HFF-Myc (cell line): ENCODE data around the gene NR1D2.

Experiments
- DNase-seq: peaks from one replicate; pipeline ENCODE4 v3.0.0-alpha.2; 2011; ENCODE audit warnings: low read depth; ENCODE audit errors: extremely low read depth
- H3K4me3 ChIP-seq: replicated peaks from 2 replicates; pipeline ENCODE4 v1.5.1; 2011; ENCODE audit warnings: low read depth, mild to moderate bottlenecking, control low read depth, low read length
- CTCF ChIP-seq: IDR thresholded peaks from 2 replicates; pipeline ENCODE4 v1.5.1; 2012; ENCODE audit warnings: mild to moderate bottlenecking, low read depth, low read length, control low read depth; ENCODE audit errors: missing control alignments

NR1D2 gene

GRCh38 chr3:23944007-23944783, 891 bp upstream of the NR1D2 start:
- TF ChIP-seq CTCF: no peak

GRCh38 chr3:23945663-23945912, 502 bp downstream of the NR1D2 start:
- TF ChIP-seq CTCF: no peak
- peak overlapping the region; percentile 52 for H3K4me3 ChIP-seq
- no peak for DNase-seq

More at GRCh38 chr3:23944007-23944783, 891 bp upstream of the NR1D2 start:
- no peak for DNase-seq
- H3K4me3 ChIP-seq: peak overlapping the region; percentile 52

- TF ChIP-seq CTCF: no peak
- peak; percentile 67 for DNase-seq
- peak overlapping the region; percentile 71 for H3K4me3 ChIP-seq
These were observed 1.0 kb downstream of the NR1D2 start for GRCh38 chr3:23945913-23946687.

GRCh38 chr3:23948761-23949160, 3.7 kb downstream of the NR1D2 start:
- TF ChIP-seq CTCF: no peak
- DNase-seq: no peak
- H3K4me3 ChIP-seq: no peak overlapping the region

- DNase-seq: no peak
- TF ChIP-seq CTCF: no peak
- no peak overlapping the region for H3K4me3 ChIP-seq
These were observed 4.7 kb downstream of the NR1D2 start for GRCh38 chr3:23949784-23950183.

- H3K4me3 ChIP-seq: no peak overlapping the region
- TF ChIP-seq CTCF: no peak
- no peak for DNase-seq
These were observed 5.2 kb downstream of the NR1D2 start for GRCh38 chr3:23950293-23950692.
